Coronary artery (tissue), 2 donors: ENCODE data around the gene CAD.

ENCODE experiments used
- DNase-seq: peaks from one replicate; pipeline ENCODE4 v3.0.0-alpha.2; 2017; ENCODE audit warnings: low spot score
- H3K27ac ChIP-seq, 2 donors: fragments of 200-600 bp; sonication (generic); one replicate each; pipeline ENCODE4 v1.5.1; 2016 to 2019
- H3K4me3 ChIP-seq: fragments of 200-600 bp; sonication (generic); 2 replicates; pipeline ENCODE4 v1.5.1; 2016; ENCODE audit warnings: mild to moderate bottlenecking, moderate library complexity
- TF ChIP-seq, protein P1 (sequence below): fragments of 200-600 bp; sonication (generic); IDR thresholded peaks from one replicate; pipeline ENCODE4 v1.5.1; 2019; ENCODE audit warnings: antibody characterized with exemption

Gene CAD

DNA sequence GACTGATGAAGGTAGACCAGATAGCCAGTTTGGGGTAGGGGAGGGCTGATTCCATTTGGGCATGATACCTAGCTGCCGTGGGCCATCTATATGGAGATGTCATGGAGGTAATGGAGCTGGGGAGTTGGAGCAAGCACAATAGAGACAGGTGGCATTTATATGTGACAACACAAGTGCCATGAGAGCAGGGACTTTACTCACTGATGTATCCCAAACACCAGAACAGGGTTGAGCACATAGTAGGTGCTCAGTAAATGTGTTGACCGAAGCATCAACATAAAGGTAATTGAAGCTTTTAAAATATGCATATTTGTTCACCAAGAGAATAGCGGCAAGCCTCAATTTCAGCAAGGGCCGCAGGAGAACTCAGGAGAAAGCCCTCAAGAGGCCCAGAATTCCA lies 30.7 kb downstream of the CAD start:
- no peak for DNase-seq
- Histone ChIP-seq H3K27ac (no peak overlapping the region), H3K4me3 (no peak overlapping the region)
- TF ChIP-seq, protein P1, sequence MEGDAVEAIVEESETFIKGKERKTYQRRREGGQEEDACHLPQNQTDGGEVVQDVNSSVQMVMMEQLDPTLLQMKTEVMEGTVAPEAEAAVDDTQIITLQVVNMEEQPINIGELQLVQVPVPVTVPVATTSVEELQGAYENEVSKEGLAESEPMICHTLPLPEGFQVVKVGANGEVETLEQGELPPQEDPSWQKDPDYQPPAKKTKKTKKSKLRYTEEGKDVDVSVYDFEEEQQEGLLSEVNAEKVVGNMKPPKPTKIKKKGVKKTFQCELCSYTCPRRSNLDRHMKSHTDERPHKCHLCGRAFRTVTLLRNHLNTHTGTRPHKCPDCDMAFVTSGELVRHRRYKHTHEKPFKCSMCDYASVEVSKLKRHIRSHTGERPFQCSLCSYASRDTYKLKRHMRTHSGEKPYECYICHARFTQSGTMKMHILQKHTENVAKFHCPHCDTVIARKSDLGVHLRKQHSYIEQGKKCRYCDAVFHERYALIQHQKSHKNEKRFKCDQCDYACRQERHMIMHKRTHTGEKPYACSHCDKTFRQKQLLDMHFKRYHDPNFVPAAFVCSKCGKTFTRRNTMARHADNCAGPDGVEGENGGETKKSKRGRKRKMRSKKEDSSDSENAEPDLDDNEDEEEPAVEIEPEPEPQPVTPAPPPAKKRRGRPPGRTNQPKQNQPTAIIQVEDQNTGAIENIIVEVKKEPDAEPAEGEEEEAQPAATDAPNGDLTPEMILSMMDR = no peak

DNA sequence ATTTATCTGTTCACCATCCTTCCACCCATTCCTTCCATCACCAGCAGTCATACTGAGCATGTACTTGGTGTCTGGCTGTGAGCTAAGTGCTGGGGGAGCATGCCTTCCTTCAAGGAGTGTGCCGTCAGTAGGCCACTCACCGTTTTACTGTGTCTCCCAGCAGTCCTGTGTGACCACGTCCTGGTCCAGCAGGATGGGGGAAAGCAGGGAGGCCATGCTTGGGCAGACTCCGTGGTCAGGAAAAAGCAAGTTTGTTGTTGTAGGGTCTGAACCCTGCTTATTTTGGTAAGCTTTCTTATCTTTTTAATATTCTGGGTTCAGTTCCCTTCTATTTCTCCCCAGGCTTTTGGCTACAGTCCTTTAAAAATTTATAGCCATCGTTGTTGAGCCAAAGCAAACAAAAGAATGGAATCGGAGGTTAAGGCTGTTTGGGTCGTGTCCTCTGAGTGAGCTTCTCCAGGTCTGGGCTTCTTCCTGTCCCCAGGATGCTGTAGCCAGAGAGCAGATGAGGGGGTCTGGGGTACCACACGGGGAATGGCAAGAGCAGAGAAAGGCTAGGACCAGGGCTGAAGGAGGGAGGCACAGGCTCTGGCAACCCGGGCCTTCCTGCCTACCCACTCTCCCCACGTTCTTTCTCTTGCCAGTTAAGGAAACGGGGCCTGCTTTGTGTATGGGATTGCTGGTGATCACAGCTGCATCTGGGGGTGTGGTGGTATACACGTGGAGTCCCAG lies 32.2 kb downstream of the CAD start:
- Histone ChIP-seq H3K4me3 (no peak overlapping the region), H3K27ac (no peak overlapping the region)
- TF ChIP-seq, protein P1 = no peak
- no peak for DNase-seq

DNA sequence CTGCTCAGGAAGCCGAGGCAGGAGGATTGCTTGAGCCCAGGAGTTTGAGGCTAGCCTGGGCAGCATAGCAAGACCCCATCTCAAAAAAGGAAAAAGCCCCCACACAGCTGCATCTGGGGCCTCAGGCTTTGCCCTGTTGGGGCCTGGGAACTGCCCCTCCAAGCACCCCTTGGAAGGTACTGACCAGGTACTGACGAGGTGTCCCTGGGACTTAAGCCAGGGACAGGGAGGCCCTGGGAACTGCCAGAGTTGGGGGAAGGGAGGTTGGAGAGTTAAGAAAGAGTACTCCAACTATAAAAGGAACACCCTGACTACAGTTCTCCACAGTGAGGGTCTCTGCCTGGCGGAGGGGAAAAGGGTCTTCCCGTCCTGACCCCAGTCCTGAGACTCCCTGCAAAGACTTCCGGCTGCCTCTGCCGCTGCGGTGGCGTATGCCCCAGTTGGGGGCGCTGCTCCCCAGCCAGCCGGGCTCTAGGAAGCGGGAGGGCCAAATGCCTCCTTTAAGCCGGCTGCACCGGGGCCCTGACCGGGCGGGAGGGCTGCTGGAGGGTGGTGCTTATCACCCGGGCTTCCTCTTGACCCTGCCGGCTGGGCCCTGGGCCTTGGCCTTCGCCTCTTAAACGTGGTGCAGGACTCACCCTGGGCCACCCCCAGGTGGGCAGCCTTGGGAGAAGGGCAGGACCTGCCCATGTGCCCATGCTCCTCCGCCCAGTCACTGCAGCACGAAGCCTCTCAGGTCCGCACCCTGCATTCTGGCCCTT lies 32.9 kb downstream of the CAD start:
- no peak for DNase-seq
- TF ChIP-seq, protein P1 = peak; percentile 32
- Histone ChIP-seq H3K4me3 (no peak overlapping the region), H3K27ac (no peak overlapping the region)

DNA sequence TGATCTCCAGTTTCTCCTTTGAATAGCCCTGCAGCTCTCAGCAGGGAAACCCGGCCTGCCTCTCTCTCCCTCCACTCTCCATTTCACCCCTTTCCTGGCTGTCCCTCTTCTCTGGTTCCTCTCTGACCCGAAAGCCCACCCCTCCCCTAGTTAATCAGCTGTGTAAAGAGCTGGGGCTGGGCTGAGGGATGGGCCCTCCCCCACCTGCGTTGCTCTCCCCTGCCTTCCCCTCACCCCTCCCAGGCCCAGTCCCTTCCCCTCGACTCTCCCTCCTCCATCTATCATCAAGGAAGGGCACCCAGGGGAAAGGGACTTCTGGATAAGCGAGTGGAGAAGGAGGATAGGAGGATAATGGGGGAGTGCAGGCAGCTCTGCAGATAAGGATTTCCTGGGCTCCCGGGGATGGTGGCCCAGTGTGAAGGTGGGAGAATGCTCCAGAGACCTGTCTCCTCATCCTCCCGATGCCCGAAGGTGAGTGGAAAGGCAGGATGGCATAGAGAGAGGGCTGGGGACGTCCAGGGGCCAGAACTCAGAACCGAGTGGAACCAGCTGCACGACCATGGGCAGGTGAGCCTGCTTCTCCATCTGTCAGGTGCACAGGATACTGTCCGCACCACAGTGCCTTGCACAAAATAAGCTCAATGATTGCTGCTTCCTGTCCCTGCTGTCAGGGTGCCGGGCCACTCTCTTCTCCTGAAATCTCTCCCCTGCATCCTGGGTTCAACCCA lies 33.6 kb downstream of the CAD start:
- no peak overlapping the region for H3K27ac ChIP-seq

DNA sequence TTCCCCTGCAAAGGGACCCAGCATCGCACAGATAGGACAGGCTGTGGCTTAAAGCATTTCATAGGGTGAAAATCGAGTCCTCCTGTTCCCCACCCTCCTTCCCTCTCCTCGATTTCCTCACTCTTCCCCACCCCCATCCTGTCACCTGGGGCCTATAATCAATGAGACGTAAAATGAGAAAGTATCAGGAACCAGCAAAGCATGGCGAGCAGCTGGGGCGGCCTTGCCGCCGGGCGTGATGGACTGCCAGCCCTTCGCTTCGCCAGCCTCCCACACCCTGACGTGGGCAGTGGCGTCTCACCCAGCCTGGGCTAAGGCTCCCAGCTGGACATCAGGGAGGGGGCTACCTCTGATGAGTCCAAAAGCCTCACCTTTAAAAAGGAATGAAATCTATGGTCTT lies 34.6 kb downstream of the CAD start:
- TF ChIP-seq, protein P1 = no peak
- no peak for DNase-seq
- Histone ChIP-seq H3K27ac (no peak overlapping the region), H3K4me3 (no peak overlapping the region)

More for the DNA sequence above, 33.6 kb downstream of the CAD start:
- no peak for DNase-seq
- TF ChIP-seq, protein P1 = no peak
- H3K4me3 ChIP-seq = no peak overlapping the region

DNA sequence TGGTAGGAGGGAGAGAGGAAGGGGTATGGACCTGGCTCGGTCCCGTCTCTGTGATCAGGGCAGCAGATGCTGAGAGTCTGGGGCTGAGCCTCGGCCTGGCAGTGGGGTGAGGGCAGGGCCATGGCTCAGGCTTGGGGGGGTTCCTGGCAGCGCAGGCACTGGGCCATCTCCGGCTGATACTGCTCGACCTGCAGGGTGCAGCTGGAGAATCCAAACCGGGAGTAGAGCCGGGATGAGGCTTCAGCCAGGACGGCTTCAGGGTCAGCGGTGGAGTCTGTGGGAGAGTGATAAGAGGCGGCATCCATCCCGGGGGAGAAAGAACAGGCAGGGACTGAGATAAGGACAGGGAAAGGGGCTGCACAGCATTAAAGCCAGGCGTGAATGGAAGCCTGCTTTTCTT lies 38.0 kb downstream of the CAD start:
- DNase-seq = no peak
- H3K27ac ChIP-seq = peak overlapping the region in 1 of 2 donors; percentile 42
- H3K4me3 ChIP-seq = no peak overlapping the region
- TF ChIP-seq, protein P1 = no peak
